Subcutaneous adipose tissue (tissue), 4 donors: ENCODE data around the gene TASOR. TPM values are rescaled to one million over a fixed set of nuclear protein-coding genes. Genes with fewer than 3 reads are reported as not detected.

Experiments used
- total RNA-seq, 4 donors: library from RNA; depleted of rRNA; stranded (reverse); fragments of >200 nt; gene quantifications; one replicate each; pipeline ENCODE4 v1.1.0, GENCODE V29; 2016
- TF ChIP-seq, protein P1 (sequence below): fragments of 450-650 bp; IDR thresholded peaks from one replicate; pipeline ENCODE4 v1.5.1; 2016; ENCODE audit warnings: low read depth, mild to moderate bottlenecking, control low read depth, antibody characterized with exemption, moderate library complexity

Gene TASOR
- total RNA-seq, 4 donors from 2014 or later, result 93.6 to 111 (median 102) TPM

DNA sequence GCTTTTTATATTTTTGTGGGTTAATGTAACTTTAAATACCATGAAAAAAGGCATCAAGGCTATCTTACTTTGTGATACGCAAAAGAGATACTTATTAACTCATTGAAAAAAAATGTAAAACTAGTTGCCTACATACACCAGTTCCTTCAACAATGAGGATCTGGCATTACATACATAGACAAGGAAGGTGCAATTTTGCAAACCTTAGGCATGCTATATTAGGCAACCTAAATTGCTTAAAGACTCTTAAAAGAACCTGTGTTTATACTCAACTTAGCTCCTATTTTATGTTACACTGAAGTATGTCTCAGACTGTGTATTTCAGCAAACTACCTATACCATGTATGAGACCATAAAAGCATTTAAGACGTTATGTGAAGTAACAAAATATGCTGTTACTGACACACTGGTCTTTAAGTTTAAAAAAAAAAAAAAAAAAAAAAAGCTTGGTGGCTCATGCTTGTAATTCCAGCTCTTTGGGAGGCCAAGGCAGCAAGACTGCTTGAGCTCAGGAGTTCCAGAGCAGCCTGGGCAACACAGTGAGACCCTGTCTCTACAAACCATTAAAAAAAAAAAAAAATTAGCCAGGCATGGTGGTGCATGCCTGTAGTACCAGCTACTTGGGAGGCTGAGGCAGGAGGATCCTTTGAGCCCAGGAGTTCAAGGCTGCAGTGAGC lies 9.1 kb downstream of the TASOR start:
- TF ChIP-seq, protein P1, sequence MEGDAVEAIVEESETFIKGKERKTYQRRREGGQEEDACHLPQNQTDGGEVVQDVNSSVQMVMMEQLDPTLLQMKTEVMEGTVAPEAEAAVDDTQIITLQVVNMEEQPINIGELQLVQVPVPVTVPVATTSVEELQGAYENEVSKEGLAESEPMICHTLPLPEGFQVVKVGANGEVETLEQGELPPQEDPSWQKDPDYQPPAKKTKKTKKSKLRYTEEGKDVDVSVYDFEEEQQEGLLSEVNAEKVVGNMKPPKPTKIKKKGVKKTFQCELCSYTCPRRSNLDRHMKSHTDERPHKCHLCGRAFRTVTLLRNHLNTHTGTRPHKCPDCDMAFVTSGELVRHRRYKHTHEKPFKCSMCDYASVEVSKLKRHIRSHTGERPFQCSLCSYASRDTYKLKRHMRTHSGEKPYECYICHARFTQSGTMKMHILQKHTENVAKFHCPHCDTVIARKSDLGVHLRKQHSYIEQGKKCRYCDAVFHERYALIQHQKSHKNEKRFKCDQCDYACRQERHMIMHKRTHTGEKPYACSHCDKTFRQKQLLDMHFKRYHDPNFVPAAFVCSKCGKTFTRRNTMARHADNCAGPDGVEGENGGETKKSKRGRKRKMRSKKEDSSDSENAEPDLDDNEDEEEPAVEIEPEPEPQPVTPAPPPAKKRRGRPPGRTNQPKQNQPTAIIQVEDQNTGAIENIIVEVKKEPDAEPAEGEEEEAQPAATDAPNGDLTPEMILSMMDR, result no peak

GRCh38 chr3:56667973-56668579 lies 15.0 kb downstream of the TASOR start:
- TF ChIP-seq, protein P1, result no peak

DNA sequence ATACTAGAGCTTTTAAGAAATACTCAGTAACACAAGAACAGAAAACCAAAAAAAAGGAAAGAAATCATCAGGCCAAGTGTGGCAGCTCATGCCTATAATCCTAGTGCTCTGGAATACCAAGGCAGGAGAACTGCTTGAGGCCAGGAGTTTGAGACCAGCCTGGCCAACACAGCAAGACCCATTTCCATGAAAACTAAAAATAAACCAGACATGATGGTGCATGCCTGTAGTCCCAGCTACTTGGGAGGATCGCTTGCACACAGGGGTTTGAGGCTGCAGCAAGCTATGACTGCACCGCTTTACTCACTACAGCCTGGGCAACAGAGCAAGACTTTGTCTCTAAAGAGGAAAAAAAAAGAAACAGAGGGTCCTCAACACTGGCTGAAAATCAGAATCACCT lies 18.2 kb downstream of the TASOR start:
- TF ChIP-seq, protein P1, result no peak

GRCh38 chr3:56655709-56656108 lies 27.4 kb downstream of the TASOR start:
- TF ChIP-seq, protein P1, result no peak

- TF ChIP-seq, protein P1, result no peak
These were observed 28.6 kb downstream of the TASOR start for GRCh38 chr3:56654460-56654859.

DNA sequence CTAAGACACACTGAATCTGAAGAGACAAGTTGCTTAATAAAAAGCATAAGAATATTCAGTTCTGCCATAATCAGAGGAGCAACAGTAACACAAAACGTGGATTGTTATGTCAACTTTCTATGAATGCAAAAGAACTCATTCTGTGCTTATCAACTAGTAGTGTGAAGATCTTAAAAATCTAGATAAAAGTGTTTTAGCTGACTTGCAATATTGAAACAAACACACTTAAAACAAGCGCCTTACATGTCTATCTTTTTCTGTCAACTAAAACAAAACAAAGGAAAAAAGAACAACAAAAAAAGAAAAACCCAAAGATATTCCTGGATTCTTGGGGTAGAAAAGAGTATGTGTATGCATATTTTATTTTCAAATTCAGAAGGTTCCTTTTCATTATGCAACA lies 37.7 kb downstream of the TASOR start:
- TF ChIP-seq, protein P1, result no peak

DNA sequence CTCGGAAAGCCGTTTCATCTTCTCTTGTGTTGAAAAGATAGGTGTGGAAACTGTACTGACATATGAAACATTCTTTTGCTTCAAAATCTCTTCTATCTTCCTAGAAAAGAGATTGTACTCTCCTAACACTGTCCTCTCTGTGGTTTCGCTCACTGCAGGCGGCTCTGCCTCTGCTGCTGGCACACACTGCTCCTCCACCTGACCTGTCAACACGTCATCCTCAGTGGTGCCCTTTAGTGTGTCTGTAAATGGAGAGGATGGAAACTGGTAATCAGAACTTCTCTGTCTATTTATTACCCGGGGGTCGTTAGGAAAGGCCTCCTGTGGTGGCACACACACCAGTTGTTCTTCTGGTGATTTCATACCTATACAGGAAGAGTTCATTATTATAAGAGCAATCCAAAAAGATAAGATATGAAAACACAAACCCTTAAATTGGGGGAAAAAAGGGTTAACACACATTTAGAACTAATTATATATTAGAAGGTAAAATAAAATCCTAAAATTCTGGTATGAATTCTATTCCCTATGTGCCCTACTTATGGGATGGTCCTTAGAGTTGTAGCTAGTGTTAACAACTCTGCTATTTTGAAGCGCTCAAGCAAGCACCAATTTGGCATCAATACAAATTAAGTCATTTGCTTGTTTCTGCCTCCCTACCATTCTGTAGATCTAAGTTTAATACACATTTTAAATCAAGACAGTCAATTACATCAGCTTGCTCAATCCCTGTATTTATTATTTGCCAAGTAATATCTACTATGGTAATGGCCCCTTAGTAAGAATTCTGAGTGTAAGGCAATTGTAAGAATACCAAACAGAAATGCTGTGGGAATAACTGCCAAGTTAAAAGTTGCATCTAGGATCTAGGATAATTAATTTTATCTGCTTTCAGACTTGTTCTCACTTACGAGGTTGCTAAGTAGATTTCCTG lies 49.2 kb downstream of the TASOR start:
- TF ChIP-seq, protein P1, result no peak
